ENCODE results near the gene C4orf17.
"Not testable (repeated sequence)": the region's sequence is repeated elsewhere in the genome, so short reads cannot be mapped to it uniquely, and the experiment has no call there.

The C4orf17 gene

DNA sequence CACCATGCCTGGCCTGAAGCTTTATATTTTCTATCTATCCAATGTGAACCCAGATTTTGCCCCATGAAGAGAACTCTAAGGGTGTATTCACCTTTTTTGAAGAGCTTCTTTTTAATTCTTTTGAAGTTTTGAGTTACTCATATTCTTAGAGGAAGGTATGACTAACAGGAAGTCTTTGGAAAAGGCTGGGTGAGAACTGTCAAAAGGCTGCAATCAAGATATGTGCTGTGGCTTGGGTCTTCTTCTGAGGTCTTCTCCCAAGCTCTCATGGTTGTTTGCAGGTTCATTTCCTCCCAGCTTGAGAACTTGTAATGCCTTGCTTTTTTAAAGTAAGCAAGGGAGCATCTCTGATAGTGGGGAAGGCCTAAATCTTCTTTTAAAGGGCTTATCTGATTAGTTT is 3.1 kb upstream of the C4orf17 start:
- Mint-ChIP-seq H3K4me1 (peaks cover 47% of the 10 kb centered on the region), H3K9me3 (peaks cover 6 to 15% of the 10 kb centered on the region in 2 donors), H3K27ac (peak overlapping the region; percentile 69 to 70), H3K27me3 (no peaks in the 10 kb centered on the region), H3K4me3 (peak overlapping the region; percentile 17 to 33)
- ATAC-seq (peak; percentile 93), DNase-seq (peak; percentile 23 to 39)

DNA sequence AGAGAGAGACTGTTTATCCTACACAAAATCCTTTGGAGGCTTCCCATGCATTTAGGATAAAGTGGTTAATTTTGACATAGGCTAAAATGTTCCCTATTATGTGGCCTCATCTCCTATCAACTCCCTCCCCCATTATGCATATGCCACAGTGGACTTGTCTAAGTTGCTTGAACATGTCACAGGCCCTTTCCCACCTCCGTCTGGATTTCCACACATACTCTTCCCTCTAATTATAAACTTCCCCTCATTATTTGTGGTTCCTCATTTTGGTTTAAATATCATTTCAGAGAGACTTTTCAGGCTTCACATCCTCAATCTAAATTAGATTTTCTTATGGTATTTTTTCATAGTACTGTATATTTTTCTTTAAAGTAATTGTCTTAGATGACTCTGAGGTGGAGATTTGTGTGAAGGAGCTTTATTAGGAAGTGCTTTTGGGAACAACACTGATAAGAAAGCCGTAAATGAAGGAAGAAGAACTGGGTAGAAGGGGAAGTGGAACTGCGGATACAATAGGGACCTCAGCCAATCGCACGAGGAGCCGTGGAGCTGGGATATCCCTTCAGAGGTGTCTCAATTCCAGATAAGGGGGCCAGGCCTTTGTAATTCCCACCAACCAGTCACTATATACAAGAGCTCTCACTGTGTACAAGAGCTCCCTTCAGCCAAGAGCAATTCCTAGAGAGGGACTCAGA is 7.9 kb downstream of the C4orf17 start:
- ATAC-seq (no peak), DNase-seq (no peak)
- Mint-ChIP-seq H3K27me3 (peaks cover 8% of the 10 kb centered on the region), H3K9me3 (no peaks in the 10 kb centered on the region), H3K27ac (no peak overlapping the region), H3K4me1 (no peaks in the 10 kb centered on the region), H3K4me3 (no peak overlapping the region)

DNA sequence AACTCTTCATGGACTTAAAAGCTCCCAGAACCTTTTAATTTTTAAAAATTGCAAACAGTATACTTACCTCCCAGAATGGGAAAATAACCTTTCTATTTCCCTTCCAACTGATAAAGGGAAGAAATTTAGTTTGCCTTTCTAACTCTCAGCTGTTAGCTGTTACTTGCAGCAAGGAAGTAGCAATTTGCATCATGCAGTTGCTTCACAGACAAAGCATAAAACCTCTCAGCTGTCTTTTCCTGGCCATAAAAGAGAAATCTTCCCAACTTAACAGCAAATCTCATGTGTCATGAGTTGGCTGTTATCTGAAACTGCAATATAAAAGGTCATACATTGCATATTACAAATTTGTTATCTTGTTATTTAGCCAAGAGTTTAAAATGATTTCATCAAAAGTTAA is 18.4 kb downstream of the C4orf17 start:
- H3K4me3 Mint-ChIP-seq = no peak overlapping the region
- H3K4me1 Mint-ChIP-seq = no peaks in the 10 kb centered on the region
- no peaks in the 10 kb centered on the region for H3K9me3 Mint-ChIP-seq
- H3K27ac Mint-ChIP-seq = no peak overlapping the region
- ATAC-seq (no peak), DNase-seq (no peak)
- no peaks in the 10 kb centered on the region for H3K27me3 Mint-ChIP-seq

DNA sequence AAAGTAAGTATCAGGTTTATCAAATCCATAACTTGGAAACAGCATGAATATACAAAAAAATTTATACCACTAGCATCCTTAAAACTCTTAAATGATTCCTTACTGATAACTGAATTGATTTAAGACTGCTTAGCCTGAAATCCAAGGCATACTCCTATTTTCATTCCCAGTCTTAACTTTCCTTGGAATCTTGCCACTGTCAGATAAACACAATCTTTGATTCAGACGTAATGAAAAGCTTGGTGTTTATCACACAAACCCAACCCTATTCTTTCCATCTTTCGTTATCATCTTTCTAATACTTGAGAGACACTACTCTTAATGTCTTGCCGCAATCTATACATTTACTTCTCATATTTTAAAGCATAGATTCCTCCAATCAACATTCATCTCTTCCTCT is 19.1 kb downstream of the C4orf17 start:
- Mint-ChIP-seq H3K4me1 (no peaks in the 10 kb centered on the region), H3K27me3 (peaks cover 2% of the 10 kb centered on the region), H3K9me3 (no peaks in the 10 kb centered on the region), H3K27ac (no peak overlapping the region), H3K4me3 (no peak overlapping the region)
- DNase-seq (no peak), ATAC-seq (no peak)

DNA sequence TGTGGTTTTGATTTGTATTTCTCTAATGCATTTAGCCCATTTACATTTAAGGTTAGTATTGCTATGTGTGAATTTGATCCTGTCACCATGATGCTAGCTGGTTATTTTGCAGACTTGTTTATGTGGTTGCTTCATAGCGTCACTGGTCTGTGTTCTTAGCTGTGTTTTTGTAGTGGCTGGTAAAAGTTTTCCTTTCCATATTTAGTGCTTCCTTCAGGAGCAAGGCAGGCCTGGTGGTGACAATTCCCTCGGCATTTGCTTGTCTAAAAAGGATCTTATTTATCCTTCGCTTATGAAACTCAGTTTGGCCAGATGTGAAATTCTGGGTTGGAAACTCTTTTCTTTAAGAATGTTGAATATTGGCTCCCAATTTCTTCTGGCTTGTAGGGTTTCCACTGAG is 23.9 kb downstream of the C4orf17 start:
- not testable (repeated sequence) for H3K27me3 Mint-ChIP-seq, DNase-seq, H3K4me1 Mint-ChIP-seq, ATAC-seq, H3K9me3 Mint-ChIP-seq, H3K27ac Mint-ChIP-seq, H3K4me3 Mint-ChIP-seq

DNA sequence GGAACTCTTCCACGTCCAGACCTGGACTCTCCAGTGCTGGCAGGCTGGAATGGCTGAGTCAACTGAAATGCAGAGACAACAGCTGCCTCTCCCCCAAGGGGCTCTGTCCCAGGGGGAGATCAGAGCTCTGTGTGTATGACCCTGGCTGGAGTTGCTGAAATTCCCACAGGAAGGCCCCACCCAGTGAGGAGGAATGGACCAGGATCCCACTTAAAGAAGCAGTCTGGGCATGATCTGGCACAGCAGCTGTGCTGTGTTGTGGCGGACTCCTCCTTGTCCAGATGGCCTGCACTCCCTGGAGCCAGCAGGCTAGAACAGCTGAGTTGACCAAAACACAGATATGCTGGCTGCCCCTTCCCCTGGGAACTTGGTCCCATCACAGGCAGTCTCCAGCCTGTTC is 25.4 kb downstream of the C4orf17 start:
- no peak for DNase-seq
- Mint-ChIP-seq H3K4me3 (no peak overlapping the region), H3K9me3 (no peaks in the 10 kb centered on the region), H3K27me3 (peaks cover 10% of the 10 kb centered on the region), H3K27ac (no peak overlapping the region), H3K4me1 (no peaks in the 10 kb centered on the region)
- no peak for ATAC-seq

DNA sequence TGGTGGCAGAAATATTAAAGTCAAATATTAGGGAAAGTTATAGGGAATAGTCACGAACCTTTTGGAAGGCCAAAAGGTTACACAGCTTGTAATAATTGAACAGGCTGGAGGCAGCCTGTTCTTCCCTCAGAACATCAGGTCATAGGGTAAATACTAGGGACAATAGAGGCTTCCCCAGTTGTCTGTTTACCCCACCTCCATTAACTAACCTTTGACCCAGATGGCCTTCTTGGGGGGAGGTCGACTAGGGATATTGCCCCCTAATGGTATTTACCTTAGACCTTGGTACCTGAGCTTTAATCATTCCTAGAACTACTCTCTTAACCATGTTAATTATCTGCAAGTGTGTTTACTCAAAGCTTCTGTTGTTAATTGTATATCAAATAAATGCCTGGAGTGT is 26.0 kb downstream of the C4orf17 start:
- ATAC-seq (no peak), DNase-seq (no peak)
- no peak overlapping the region for H3K27ac Mint-ChIP-seq
- no peaks in the 10 kb centered on the region for H3K4me1 Mint-ChIP-seq
- H3K4me3 Mint-ChIP-seq = no peak overlapping the region
- H3K27me3 Mint-ChIP-seq = peaks cover 10% of the 10 kb centered on the region
- H3K9me3 Mint-ChIP-seq = no peaks in the 10 kb centered on the region

DNA sequence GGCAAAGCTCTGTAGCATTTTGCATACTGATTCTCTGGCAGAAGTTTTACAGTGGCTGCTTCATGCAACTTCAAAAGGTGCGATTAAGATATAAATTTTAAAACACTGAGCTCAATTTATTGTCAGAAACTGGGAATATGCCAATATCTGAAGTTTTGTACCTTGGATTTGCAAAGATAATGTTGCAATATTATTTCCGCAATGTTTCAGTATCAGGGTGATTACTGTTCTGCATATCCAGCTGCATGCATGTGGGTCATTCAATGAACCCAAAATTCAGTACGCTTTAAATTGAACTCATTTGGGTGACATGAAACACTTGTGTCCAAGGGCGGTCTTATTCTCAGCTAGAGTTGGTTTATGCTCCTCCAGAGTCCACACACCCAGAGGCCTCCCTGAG is 26.9 kb downstream of the C4orf17 start:
- Mint-ChIP-seq H3K4me3 (no peak overlapping the region), H3K4me1 (no peaks in the 10 kb centered on the region), H3K9me3 (no peaks in the 10 kb centered on the region), H3K27ac (no peak overlapping the region), H3K27me3 (peaks cover 10% of the 10 kb centered on the region)
- ATAC-seq (no peak), DNase-seq (no peak)

DNA sequence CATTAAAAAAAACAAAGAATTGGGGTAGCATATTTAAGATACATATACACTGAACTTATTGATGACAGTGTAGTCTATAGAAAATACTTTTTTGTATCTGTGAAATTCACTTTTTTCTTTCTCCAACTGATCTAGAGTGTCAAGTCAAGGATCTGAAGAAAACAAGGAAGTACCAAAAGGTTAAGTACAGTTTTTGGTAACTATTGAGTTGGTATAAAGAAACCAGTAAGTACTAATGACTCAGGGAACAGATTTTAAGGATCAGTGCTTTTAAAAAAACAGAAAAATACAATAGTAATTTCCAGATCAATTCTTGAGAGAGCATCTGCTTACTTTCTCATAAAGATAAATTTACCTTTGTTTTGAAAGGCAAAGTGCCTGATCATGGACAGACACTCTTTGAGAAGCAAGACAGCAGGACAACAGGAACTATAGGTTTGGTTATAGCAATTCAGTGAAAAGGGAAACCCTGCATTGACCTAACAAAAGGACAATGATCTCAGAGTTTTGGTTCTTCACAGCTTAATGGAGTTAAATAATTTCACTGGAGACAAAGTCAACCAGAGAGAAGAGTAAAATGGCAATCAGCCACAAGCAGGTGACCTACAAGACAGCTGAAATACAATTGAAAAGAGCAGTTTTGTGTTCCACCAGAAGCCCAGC is 29.6 kb downstream of the C4orf17 start:
- Mint-ChIP-seq H3K9me3 (peaks cover 10 to 14% of the 10 kb centered on the region in 2 donors), H3K4me3 (no peak overlapping the region), H3K27ac (no peak overlapping the region), H3K4me1 (no peaks in the 10 kb centered on the region), H3K27me3 (peaks cover 3% of the 10 kb centered on the region)
- no peak for DNase-seq
- ATAC-seq = no peak

DNA sequence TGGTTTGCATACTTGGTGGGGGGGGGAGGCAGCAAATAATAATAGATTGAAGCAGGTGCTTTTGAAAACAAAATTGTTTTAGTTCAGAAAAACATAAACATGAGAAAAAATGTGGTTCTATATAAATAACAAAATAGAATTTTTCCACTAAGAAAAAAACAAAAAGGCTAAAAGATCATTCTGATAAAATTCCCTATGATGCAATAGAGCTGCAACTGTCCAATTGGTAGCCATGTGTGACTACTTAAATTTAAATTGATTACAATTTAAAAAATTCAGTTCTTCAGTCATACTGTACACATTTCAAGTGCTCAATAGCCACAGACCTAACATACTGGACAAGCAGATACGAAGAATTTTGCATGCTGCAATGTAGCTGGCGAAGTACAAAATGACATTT is 42.1 kb downstream of the C4orf17 start:
- Mint-ChIP-seq H3K9me3 (no peaks in the 10 kb centered on the region), H3K27me3 (no peaks in the 10 kb centered on the region), H3K27ac (peak overlapping the region in 1 of 2 donors; percentile 12), H3K4me3 (no peak overlapping the region), H3K4me1 (no peaks in the 10 kb centered on the region)
- ATAC-seq (no peak), DNase-seq (no peak)

DNA sequence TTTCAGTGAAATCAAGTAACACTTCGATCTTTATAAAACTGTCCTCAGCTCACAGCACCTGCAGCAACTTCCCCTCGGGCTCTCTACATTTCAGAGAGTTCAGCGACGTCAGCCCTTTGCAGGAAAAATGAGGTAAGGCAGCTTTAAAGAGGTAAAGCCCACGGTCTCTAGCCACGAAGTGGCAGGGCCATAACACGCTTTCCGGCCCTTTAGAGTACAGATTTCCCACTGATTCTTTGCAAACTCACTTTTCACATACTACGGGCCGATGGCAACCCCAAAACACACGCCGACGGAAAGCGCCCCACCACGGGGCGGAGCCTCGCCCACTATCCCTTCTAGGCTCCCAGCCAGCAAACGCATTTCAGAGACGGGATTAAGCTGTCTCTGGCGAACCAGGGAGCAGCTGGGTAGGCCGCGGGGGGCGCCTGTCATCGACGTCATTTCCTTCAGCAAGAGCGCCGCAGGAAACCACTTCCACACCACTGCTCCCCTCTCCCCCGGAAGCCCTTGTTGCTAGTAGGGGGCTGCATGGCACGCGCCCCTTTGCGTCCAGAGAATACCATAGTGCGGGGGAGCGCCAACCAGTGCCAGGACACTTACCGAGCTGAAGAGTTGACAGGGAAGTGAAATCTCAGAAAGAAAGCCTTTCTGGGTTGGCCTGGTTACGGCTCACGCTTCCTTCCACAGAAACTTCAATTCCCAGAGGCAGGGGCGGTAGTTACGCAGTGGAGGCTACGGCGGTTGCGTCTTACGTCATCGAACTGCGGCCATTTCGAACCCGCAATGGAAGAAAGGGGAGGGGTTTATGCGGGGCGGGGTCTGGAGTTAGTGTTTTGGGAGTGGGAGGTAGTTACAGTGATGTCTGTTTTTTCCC is 52.7 kb downstream of the C4orf17 start, which contains the start of gene TRMT10A:
TSS of gene TRMT10A (minus strand) at position 730 of the 877 bp plus-strand sequence. CDS start 4,701 bp downstream, outside the sequence.
- H3K4me1 Mint-ChIP-seq = peaks cover 13% of the 10 kb centered on the region
- peak; percentile 93 to 96 for DNase-seq
- H3K27ac Mint-ChIP-seq = peak within 1 kb of the TSS; percentile 98 to 99
- peak; percentile 95 for ATAC-seq
- H3K4me3 Mint-ChIP-seq = peak within 1 kb of the TSS; percentile 89 to 95
- no peaks in the 10 kb centered on the region for H3K9me3 Mint-ChIP-seq
- peaks cover 24% of the 10 kb centered on the region for H3K27me3 Mint-ChIP-seq

DNA sequence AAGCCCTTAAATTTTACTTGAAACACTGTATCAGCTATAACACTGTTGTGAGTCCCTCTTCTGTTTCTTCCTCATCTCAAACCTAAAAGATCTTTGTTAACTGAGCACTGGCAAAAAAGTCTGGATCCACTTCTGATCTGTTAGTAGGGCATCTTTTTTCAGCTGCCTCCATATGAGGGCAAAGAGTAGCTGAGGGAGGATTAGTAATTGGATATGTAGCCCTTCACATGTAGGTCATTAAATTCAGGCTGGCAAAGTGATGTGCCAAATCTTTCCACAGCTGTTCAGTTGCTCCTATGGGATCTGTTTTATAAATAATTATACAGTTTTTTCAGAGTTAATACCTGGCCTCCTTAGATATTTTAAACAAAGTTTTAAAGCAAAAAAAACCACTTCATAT is 54.1 kb downstream of the C4orf17 start:
- ATAC-seq (no peak), DNase-seq (no peak)
- Mint-ChIP-seq H3K4me3 (peak overlapping the region in 1 of 2 donors; percentile 49), H3K27me3 (peaks cover 34% of the 10 kb centered on the region), H3K4me1 (peaks cover 13% of the 10 kb centered on the region), H3K27ac (peak overlapping the region in 1 of 2 donors; percentile 8), H3K9me3 (no peaks in the 10 kb centered on the region)

DNA sequence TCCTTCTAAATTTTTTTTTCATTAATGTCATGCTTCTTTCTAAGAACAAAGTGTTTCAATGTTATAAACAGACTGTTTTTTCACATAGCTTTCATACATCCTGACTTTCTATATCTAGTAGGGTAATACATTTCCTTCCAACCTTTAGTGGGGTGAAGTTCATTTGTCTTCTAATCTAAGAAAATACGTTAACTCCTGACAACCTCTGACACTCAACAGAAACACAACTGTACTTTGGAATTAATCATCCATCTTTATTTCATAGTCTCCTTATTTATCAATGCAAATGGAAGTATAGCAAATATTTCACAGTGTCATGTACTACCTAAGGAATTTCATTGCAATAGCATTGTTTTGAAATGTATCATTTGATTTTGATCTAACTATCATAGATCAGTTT is 61.1 kb downstream of the C4orf17 start:
- H3K27me3 Mint-ChIP-seq = peaks cover 51% of the 10 kb centered on the region
- DNase-seq (no peak), ATAC-seq (no peak)
- H3K27ac Mint-ChIP-seq = no peak overlapping the region
- no peak overlapping the region for H3K4me3 Mint-ChIP-seq
- no peaks in the 10 kb centered on the region for H3K4me1 Mint-ChIP-seq
- H3K9me3 Mint-ChIP-seq = no peaks in the 10 kb centered on the region

DNA sequence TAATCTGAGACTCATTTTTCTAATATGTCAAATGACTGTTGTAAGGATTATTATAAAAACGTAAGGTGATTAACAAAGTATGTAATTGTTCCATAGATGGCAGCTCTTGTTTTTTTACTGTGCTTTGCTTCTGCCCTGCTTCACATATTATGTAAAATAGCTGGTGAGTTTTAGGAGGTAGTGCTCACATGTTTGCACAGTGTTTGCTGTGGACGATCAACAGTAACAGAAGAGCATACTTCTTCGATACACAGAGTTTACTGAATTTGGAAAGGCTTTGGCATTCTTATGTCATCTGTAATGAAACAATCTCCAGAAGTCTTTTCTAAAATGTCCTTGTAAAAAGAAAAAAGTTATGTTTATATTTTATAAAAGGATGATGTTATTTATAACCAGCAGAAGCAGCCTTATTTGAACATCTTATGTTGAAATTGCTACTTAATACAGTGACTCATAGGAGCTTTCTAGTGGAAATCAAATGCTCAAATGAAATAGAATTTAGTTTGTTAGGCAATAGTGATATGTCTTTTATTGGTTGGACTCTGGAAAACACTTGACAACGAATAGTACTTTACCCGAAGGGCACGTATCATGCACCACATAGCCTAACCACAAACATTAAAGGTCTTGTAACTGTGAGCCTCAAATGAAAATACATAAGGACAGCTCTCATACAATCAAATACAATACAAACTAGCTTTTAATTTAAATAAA is 61.9 kb downstream of the C4orf17 start:
- H3K4me1 Mint-ChIP-seq = no peaks in the 10 kb centered on the region
- H3K27me3 Mint-ChIP-seq = peaks cover 43% of the 10 kb centered on the region
- DNase-seq = no peak
- no peak overlapping the region for H3K27ac Mint-ChIP-seq
- no peak for ATAC-seq
- H3K4me3 Mint-ChIP-seq = no peak overlapping the region
- no peaks in the 10 kb centered on the region for H3K9me3 Mint-ChIP-seq

DNA sequence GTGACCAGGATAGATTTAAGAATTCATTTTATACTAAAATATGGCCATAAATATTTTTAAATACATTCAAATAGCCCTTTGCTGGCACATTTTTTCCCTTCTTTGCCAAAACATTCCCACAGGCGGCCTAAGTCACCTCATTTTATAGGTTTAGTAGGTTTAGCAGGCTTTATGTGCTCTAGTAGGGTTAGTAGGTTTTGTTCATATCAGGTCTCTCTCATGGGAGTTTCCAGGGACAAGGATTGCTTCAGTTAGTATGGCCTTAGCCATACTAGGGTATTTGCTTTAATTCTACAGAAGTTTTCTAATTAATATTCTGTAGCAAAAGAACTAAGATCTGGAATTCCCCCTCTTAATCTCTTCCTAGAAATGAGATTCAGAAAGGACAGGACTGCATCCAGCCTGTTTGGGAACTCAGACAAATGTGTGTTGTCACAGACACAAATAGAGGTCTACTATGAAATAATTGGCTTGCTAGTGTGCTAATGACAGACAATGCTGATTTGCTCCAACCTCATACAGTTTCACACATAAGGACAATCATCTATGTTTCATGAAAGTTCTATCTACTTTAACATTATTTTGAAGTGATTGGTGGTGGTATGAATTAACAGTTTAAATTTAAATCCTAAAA is 63.0 kb downstream of the C4orf17 start:
- ATAC-seq = no peak
- Mint-ChIP-seq H3K4me3 (no peak overlapping the region), H3K9me3 (no peaks in the 10 kb centered on the region), H3K27me3 (peaks cover 35% of the 10 kb centered on the region), H3K27ac (no peak overlapping the region), H3K4me1 (no peaks in the 10 kb centered on the region)
- DNase-seq = no peak

All from stimulated activated naive CD8-positive, alpha-beta T cell treated with anti-CD3 and anti-CD28 coated beads, Interleukin-15, amount 100 ng/mL, for 72 hours (primary cell).